Measurements from ENCODE around the gene RASA4B. TPM values are rescaled to one million over a fixed set of nuclear protein-coding genes. Genes with fewer than 3 reads are reported as not detected.
A peak's percentile ranks its signal among the peaks of the same experiment; 100 is the strongest.
"Not testable (repeated sequence)": the region's sequence is repeated elsewhere in the genome, so short reads cannot be mapped to it uniquely, and the experiment has no call there.

Gene RASA4B
- polyA plus RNA-seq = 1 to 10 TPM; 4.6 to 4.9 TPM

DNA sequence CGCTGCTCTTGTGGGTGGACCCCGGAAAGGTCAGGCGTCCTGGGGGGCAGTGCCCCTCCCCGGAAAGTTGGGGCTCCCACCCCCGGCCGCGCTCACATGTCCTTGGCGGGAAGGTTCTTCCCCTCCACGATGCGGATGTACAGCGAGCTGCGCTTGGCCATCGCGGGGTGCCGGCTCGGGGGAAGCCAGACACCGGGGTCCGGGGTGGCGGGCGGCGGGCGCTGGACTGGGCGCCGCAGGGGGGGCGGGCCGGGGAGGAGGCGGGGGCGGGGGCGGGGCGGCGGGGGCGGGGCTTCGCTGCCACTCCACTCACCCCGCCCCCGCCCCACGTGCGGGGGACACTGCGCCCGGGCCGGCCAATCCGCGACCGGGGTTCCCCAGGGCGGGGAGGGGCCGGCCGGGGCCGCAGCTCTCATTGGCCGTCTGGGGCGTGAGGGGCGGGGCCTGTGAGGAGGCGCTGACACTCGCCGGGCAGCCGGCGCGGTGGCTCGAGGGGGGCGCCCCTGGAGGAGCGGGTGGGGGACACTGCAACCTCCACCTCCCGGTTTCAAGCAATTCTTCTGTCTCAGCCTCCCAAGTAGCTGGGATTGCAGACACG is at the start of gene RASA4B:
RASA4B (minus strand) TSS at position 228 of the 598 bp plus-strand sequence; CDS start at position 161, 67 bp downstream.
- H3K9me3 ChIP-seq (ENCODE audit: control insufficient read depth in 2 of 2, insufficient read depth in 1 of 2, low read depth in 1 of 2, low read length in 1 of 2); H3K27ac ChIP-seq (ENCODE audit: low read depth in 2 of 2, low read length in 1 of 2); H3K27me3 ChIP-seq (ENCODE audit: control insufficient read depth in 1 of 2, insufficient read depth in 2 of 2, low read length in 2 of 2); H3K4me1 ChIP-seq (ENCODE audit: control insufficient read depth in 2 of 2, insufficient read depth in 2 of 2, low read length in 1 of 2); H3K36me3 ChIP-seq (ENCODE audit: control insufficient read depth in 2 of 2, insufficient read depth in 2 of 2, low read length in 1 of 2): not testable (repeated sequence)
- 0 to 1% methylated on average over 6 to 20 of the region's 61 CpGs for WGBS, 2 donors
- H3K4me3 ChIP-seq (ENCODE audit: low read depth in 1 of 2, low read length in 2 of 2) = peak within 1 kb of the TSS in 1 of 2 donors; percentile 33

GRCh38 chr7:102550808-102551422 is 33.3 kb upstream of the RASA4B start, which contains the start of gene SPDYE2:
TSS of gene SPDYE2 (plus strand) at chr7:102551226. CDS start at chr7:102553256, 2,030 bp downstream.
- H3K9me3 ChIP-seq (ENCODE audit: control insufficient read depth in 2 of 2, insufficient read depth in 1 of 2, low read depth in 1 of 2, low read length in 1 of 2); H3K27me3 ChIP-seq (ENCODE audit: control insufficient read depth in 1 of 2, insufficient read depth in 2 of 2, low read length in 2 of 2); H3K36me3 ChIP-seq (ENCODE audit: control insufficient read depth in 2 of 2, insufficient read depth in 2 of 2, low read length in 1 of 2); H3K27ac ChIP-seq (ENCODE audit: low read depth in 2 of 2, low read length in 1 of 2); H3K4me1 ChIP-seq (ENCODE audit: control insufficient read depth in 2 of 2, insufficient read depth in 2 of 2, low read length in 1 of 2); H3K4me3 ChIP-seq (ENCODE audit: low read depth in 1 of 2, low read length in 2 of 2): not testable (repeated sequence)
- WGBS, 2 donors = no CpG with 5 or more reads among the region's 6 CpGs

- 83 to 91% methylated on average over 1 of the region's 6 CpGs for WGBS, 2 donors
- not testable (repeated sequence) for H3K27ac ChIP-seq (ENCODE audit: low read depth in 2 of 2, low read length in 1 of 2); H3K36me3 ChIP-seq (ENCODE audit: control insufficient read depth in 2 of 2, insufficient read depth in 2 of 2, low read length in 1 of 2); H3K4me3 ChIP-seq (ENCODE audit: low read depth in 1 of 2, low read length in 2 of 2); H3K9me3 ChIP-seq (ENCODE audit: control insufficient read depth in 2 of 2, insufficient read depth in 1 of 2, low read depth in 1 of 2, low read length in 1 of 2); H3K4me1 ChIP-seq (ENCODE audit: control insufficient read depth in 2 of 2, insufficient read depth in 2 of 2, low read length in 1 of 2); H3K27me3 ChIP-seq (ENCODE audit: control insufficient read depth in 1 of 2, insufficient read depth in 2 of 2, low read length in 2 of 2)
Observed at GRCh38 chr7:102546353-102546752, 28.8 kb upstream of the RASA4B start.

GRCh38 chr7:102545288-102545687 is 27.7 kb upstream of the RASA4B start:
- 92 to 96% methylated on average over 7 to 8 of the region's 12 CpGs for WGBS, 2 donors
- H3K4me1 ChIP-seq (ENCODE audit: control insufficient read depth in 2 of 2, insufficient read depth in 2 of 2, low read length in 1 of 2); H3K36me3 ChIP-seq (ENCODE audit: control insufficient read depth in 2 of 2, insufficient read depth in 2 of 2, low read length in 1 of 2); H3K4me3 ChIP-seq (ENCODE audit: low read depth in 1 of 2, low read length in 2 of 2); H3K27me3 ChIP-seq (ENCODE audit: control insufficient read depth in 1 of 2, insufficient read depth in 2 of 2, low read length in 2 of 2); H3K27ac ChIP-seq (ENCODE audit: low read depth in 2 of 2, low read length in 1 of 2); H3K9me3 ChIP-seq (ENCODE audit: control insufficient read depth in 2 of 2, insufficient read depth in 1 of 2, low read depth in 1 of 2, low read length in 1 of 2): not testable (repeated sequence)

GRCh38 chr7:102544372-102544771 is 26.8 kb upstream of the RASA4B start:
- H3K4me3 ChIP-seq (ENCODE audit: low read depth in 1 of 2, low read length in 2 of 2); H3K36me3 ChIP-seq (ENCODE audit: control insufficient read depth in 2 of 2, insufficient read depth in 2 of 2, low read length in 1 of 2); H3K27me3 ChIP-seq (ENCODE audit: control insufficient read depth in 1 of 2, insufficient read depth in 2 of 2, low read length in 2 of 2); H3K27ac ChIP-seq (ENCODE audit: low read depth in 2 of 2, low read length in 1 of 2); H3K4me1 ChIP-seq (ENCODE audit: control insufficient read depth in 2 of 2, insufficient read depth in 2 of 2, low read length in 1 of 2); H3K9me3 ChIP-seq (ENCODE audit: control insufficient read depth in 2 of 2, insufficient read depth in 1 of 2, low read depth in 1 of 2, low read length in 1 of 2): not testable (repeated sequence)
- no CpG with 5 or more reads among the region's 1 CpG for WGBS, 2 donors

GRCh38 chr7:102543596-102543995 is 26.0 kb upstream of the RASA4B start, which contains the start of gene UPK3BL2:
TSS of gene UPK3BL2 (minus strand) at chr7:102543696. CDS start at chr7:102543636, 60 bp downstream.
- not testable (repeated sequence) for H3K4me3 ChIP-seq (ENCODE audit: low read depth in 1 of 2, low read length in 2 of 2); H3K4me1 ChIP-seq (ENCODE audit: control insufficient read depth in 2 of 2, insufficient read depth in 2 of 2, low read length in 1 of 2); H3K36me3 ChIP-seq (ENCODE audit: control insufficient read depth in 2 of 2, insufficient read depth in 2 of 2, low read length in 1 of 2); H3K9me3 ChIP-seq (ENCODE audit: control insufficient read depth in 2 of 2, insufficient read depth in 1 of 2, low read depth in 1 of 2, low read length in 1 of 2); H3K27ac ChIP-seq (ENCODE audit: low read depth in 2 of 2, low read length in 1 of 2); H3K27me3 ChIP-seq (ENCODE audit: control insufficient read depth in 1 of 2, insufficient read depth in 2 of 2, low read length in 2 of 2)
- no CpG with 5 or more reads among the region's 8 CpGs for WGBS, 2 donors

- H3K36me3 ChIP-seq (ENCODE audit: control insufficient read depth in 2 of 2, insufficient read depth in 2 of 2, low read length in 1 of 2); H3K9me3 ChIP-seq (ENCODE audit: control insufficient read depth in 2 of 2, insufficient read depth in 1 of 2, low read depth in 1 of 2, low read length in 1 of 2); H3K27ac ChIP-seq (ENCODE audit: low read depth in 2 of 2, low read length in 1 of 2); H3K27me3 ChIP-seq (ENCODE audit: control insufficient read depth in 1 of 2, insufficient read depth in 2 of 2, low read length in 2 of 2); H3K4me1 ChIP-seq (ENCODE audit: control insufficient read depth in 2 of 2, insufficient read depth in 2 of 2, low read length in 1 of 2); H3K4me3 ChIP-seq (ENCODE audit: low read depth in 1 of 2, low read length in 2 of 2): not testable (repeated sequence)
- WGBS, 2 donors = 89 to 97% methylated on average over 7 of the region's 11 CpGs
Observed at GRCh38 chr7:102542771-102543170, 25.2 kb upstream of the RASA4B start.

DNA sequence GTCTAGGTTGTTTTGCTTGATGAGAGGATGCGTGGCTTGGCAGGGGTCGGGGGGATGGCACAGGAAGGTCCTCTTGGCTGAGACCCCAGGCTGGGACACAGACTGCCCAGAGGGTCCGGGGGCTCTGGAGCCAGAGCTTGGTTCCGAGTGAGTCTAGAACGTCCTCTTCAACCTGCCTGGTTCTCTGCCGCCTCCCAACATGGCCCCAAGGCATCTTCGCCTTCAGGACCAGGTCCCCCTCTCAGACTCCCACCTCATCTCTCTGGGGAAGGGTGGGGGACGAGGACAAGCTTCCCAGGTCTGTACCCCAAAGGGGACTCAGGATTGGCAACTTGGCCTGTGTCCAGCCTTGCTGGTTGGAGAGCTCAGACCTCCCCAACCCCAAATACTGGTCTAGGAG is 24.5 kb upstream of the RASA4B start:
- H3K4me1 ChIP-seq (ENCODE audit: control insufficient read depth in 2 of 2, insufficient read depth in 2 of 2, low read length in 1 of 2); H3K27ac ChIP-seq (ENCODE audit: low read depth in 2 of 2, low read length in 1 of 2); H3K36me3 ChIP-seq (ENCODE audit: control insufficient read depth in 2 of 2, insufficient read depth in 2 of 2, low read length in 1 of 2); H3K4me3 ChIP-seq (ENCODE audit: low read depth in 1 of 2, low read length in 2 of 2); H3K9me3 ChIP-seq (ENCODE audit: control insufficient read depth in 2 of 2, insufficient read depth in 1 of 2, low read depth in 1 of 2, low read length in 1 of 2); H3K27me3 ChIP-seq (ENCODE audit: control insufficient read depth in 1 of 2, insufficient read depth in 2 of 2, low read length in 2 of 2): not testable (repeated sequence)
- 94 to 98% methylated on average over 3 to 4 of the region's 8 CpGs for whole genome bisulfite sequencing, 2 donors

GRCh38 chr7:102540604-102541003 is 23.0 kb upstream of the RASA4B start:
- 92 to 93% methylated on average over 4 of the region's 6 CpGs for WGBS, 2 donors
- H3K4me3 ChIP-seq (ENCODE audit: low read depth in 1 of 2, low read length in 2 of 2); H3K36me3 ChIP-seq (ENCODE audit: control insufficient read depth in 2 of 2, insufficient read depth in 2 of 2, low read length in 1 of 2); H3K27ac ChIP-seq (ENCODE audit: low read depth in 2 of 2, low read length in 1 of 2); H3K9me3 ChIP-seq (ENCODE audit: control insufficient read depth in 2 of 2, insufficient read depth in 1 of 2, low read depth in 1 of 2, low read length in 1 of 2); H3K4me1 ChIP-seq (ENCODE audit: control insufficient read depth in 2 of 2, insufficient read depth in 2 of 2, low read length in 1 of 2); H3K27me3 ChIP-seq (ENCODE audit: control insufficient read depth in 1 of 2, insufficient read depth in 2 of 2, low read length in 2 of 2): not testable (repeated sequence)

DNA sequence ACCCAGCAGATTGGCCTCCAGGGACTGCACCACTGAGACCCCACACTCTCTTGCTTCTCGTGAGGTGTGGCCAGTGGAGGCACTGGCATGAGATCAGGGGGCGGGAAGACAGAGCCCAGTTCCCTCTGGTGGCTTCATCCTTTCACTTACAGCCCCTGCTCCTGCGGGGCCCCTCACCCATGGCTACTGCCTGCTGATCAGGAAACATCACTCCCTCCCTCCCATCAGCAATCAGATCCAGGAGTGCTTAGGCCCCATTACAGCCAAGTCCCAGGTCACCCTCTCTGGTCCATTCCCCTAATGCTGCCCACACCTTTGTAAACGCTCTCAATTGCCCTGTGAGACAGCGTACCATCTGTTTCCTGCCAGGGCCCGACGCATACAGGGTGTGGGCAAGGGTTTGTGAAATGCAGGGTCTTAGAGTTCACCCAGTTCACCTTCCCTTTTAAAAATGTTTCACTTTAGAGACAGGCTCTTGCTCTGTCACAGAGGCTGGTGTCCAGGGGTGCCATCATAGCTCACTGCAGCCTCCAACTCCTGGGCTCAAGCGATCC is 17.6 kb upstream of the RASA4B start:
- not testable (repeated sequence) for H3K4me1 ChIP-seq (ENCODE audit: control insufficient read depth in 2 of 2, insufficient read depth in 2 of 2, low read length in 1 of 2); H3K27me3 ChIP-seq (ENCODE audit: control insufficient read depth in 1 of 2, insufficient read depth in 2 of 2, low read length in 2 of 2); H3K36me3 ChIP-seq (ENCODE audit: control insufficient read depth in 2 of 2, insufficient read depth in 2 of 2, low read length in 1 of 2); H3K27ac ChIP-seq (ENCODE audit: low read depth in 2 of 2, low read length in 1 of 2); H3K9me3 ChIP-seq (ENCODE audit: control insufficient read depth in 2 of 2, insufficient read depth in 1 of 2, low read depth in 1 of 2, low read length in 1 of 2); H3K4me3 ChIP-seq (ENCODE audit: low read depth in 1 of 2, low read length in 2 of 2)
- WGBS, 2 donors = 58 to 100% methylated on average over 2 to 4 of the region's 8 CpGs

All from esophagus (tissue), 2 donors.